Thyroid gland (tissue), 4 donors: Measurements from ENCODE around the gene OAT. TPM values are rescaled to one million over a fixed set of nuclear protein-coding genes. Genes with fewer than 3 reads are reported as not detected.
A peak's percentile ranks its signal among the peaks of the same experiment; 100 is the strongest.

Experiments
- DNase-seq, 2 donors: peaks; one replicate each; pipeline ENCODE4 v3.0.0-alpha.2; 2019
- H3K27ac ChIP-seq, 3 donors: fragments of 200-600 bp; sonication (generic); 1 replicate in 2 of 3; 2 replicates in 1 of 3; pipeline ENCODE4 v1.5.1; 2016 to 2019; ENCODE audit warnings: mild to moderate bottlenecking in 1 of 3, moderate library complexity in 1 of 3
- H3K27me3 ChIP-seq: fragments of 200-600 bp; sonication (generic); one replicate; pipeline ENCODE4 v1.5.1; 2019
- H3K36me3 ChIP-seq, 2 donors: fragments of 200-600 bp; sonication (generic); one replicate each; pipeline ENCODE4 v1.5.1; 2016 to 2019
- H3K4me1 ChIP-seq, 2 donors: fragments of 200-600 bp; sonication (generic); one replicate each; pipeline ENCODE4 v1.5.1; 2017 to 2019
- H3K4me3 ChIP-seq, 3 donors: fragments of 200-600 bp; sonication (generic); replicated peaks in 1 of 3; 1 replicate in 2 of 3; 2 replicates in 1 of 3; pipeline ENCODE4 v1.5.1; 2016; ENCODE audit warnings: mild to moderate bottlenecking in 1 of 3
- H3K9me3 ChIP-seq: fragments of 200-600 bp; sonication (generic); one replicate; pipeline ENCODE4 v1.5.1; 2017
- POLR2A ChIP-seq, 2 donors: fragments of 450-650 bp; IDR thresholded peaks; one replicate each; pipeline ENCODE4 v1.6.1; 2017; ENCODE audit warnings: antibody characterized with exemption in 2 of 2, mild to moderate bottlenecking in 2 of 2, moderate library complexity in 1 of 2
- WGBS, 2 donors: methylation state at CpG; one replicate each; pipeline ENCODE4 v1.1.5; 2017; 5-methylcytosine and 5-hydroxymethylcytosine counted together
- intact Hi-C: fragments of 100-400 bp; cut with DNase I; formaldehyde crosslinking; loops from one replicate; pipeline ENCODE4 v1.15.1; 2023
- total RNA-seq, 4 donors: library from RNA; depleted of rRNA; stranded (reverse); fragments of >200 nt; gene quantifications; one replicate each; pipeline ENCODE4 v1.2.3, GENCODE V29; 2016
- TF ChIP-seq, protein P1 (sequence below), 6 experiments: fragments of 200-600 bp in 3 of 6; fragments of 450-650 bp in 3 of 6; sonication (generic) in 3 of 6; IDR thresholded peaks; one replicate each; pipeline ENCODE4 v1.5.1; 2016 to 2019; ENCODE audit warnings: antibody characterized with exemption in 6 of 6, mild to moderate bottlenecking in 2 of 6, inconsistent platforms in 1 of 6, moderate library complexity in 1 of 6

Gene OAT
- total RNA-seq, 4 donors from 2014 or later: 75.3 to 111 (median 95.8) TPM

GRCh38 chr10:124384172-124384571, 34.6 kb downstream of the OAT start:
- Histone ChIP-seq H3K27me3 (no peaks in the 10 kb centered on the region), H3K9me3 (no peaks in the 10 kb centered on the region), H3K27ac (no peak overlapping the region), H3K4me1 (peaks cover 5 to 6% of the 10 kb centered on the region in 2 donors), H3K4me3 (no peak overlapping the region), H3K36me3 (no peaks in the 10 kb centered on the region)
- WGBS, 2 donors: 26 to 49% methylated on average over 4 of the region's 4 CpGs
- intact Hi-C loops: no loop called here
- TF ChIP-seq, protein P1, sequence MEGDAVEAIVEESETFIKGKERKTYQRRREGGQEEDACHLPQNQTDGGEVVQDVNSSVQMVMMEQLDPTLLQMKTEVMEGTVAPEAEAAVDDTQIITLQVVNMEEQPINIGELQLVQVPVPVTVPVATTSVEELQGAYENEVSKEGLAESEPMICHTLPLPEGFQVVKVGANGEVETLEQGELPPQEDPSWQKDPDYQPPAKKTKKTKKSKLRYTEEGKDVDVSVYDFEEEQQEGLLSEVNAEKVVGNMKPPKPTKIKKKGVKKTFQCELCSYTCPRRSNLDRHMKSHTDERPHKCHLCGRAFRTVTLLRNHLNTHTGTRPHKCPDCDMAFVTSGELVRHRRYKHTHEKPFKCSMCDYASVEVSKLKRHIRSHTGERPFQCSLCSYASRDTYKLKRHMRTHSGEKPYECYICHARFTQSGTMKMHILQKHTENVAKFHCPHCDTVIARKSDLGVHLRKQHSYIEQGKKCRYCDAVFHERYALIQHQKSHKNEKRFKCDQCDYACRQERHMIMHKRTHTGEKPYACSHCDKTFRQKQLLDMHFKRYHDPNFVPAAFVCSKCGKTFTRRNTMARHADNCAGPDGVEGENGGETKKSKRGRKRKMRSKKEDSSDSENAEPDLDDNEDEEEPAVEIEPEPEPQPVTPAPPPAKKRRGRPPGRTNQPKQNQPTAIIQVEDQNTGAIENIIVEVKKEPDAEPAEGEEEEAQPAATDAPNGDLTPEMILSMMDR (IDR thresholded peaks at IDR 0.05): peak in 3 of 6 experiments; percentile 5 to 41 (median 10)
- no peak for TF ChIP-seq POLR2A (IDR thresholded peaks at IDR 0.05)
- peak; percentile 52 to 56 for DNase-seq

DNA sequence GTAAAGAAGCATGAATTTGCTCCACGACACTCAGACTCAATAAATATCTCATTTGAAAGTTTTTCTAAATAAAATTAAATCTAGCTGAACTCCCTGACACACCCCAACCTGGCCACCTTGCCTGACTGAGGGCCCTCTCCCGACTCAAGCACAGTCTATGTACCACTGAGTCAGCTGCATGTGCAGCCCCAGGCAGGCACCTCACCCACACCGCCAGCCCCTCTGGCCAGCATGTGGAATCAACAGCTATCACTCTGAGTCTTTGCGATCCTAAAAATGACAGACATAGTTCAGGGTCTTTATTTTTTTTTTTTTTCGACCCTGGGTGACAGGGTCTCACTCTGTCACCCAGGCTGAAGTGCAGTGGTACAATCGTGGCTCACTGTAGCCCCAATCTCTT, 35.2 kb downstream of the OAT start:
- no peak for DNase-seq
- no peaks in the 10 kb centered on the region for H3K9me3 ChIP-seq
- no peaks in the 10 kb centered on the region for H3K27me3 ChIP-seq
- no peak overlapping the region for H3K4me3 ChIP-seq
- no peaks in the 10 kb centered on the region for H3K36me3 ChIP-seq
- WGBS, 2 donors: 84 to 91% methylated on average over 6 of the region's 6 CpGs
- TF ChIP-seq POLR2A (IDR thresholded peaks at IDR 0.05): no peak
- TF ChIP-seq, protein P1 (IDR thresholded peaks at IDR 0.05): no peak
- peaks cover 0 to 1% of the 10 kb centered on the region in 2 donors for H3K4me1 ChIP-seq
- intact Hi-C loops: no loop called here
- H3K27ac ChIP-seq: no peak overlapping the region

DNA sequence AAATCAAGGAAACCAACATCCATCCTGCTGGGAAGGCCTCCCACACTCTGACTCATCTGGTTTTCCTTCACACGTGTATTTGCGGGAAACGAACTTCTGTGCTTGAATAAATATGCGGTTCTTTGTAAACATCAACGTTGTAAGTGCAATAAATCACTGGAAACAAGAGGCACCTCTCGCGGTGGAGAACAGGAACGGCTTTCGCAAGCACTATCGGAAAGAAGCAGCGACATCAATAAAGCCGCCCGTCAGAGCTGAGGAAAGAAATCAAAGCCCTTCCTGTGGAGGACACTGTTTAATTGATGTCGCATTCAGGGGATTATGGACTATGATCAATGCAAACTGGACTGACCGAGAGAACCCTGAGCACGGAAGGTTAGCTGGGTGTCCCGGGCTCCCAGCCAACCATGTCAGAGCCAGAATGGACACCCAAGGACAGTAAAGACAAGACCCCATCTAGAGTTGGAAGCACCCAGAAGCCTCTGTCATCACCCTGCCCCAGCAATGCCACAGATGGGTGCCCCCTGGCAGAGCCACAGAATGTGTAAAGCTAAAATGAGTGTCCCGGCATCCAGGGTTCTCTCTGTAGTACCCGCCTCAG, 37.6 kb downstream of the OAT start:
- H3K27me3 ChIP-seq: no peaks in the 10 kb centered on the region
- H3K4me3 ChIP-seq: no peak overlapping the region
- TF ChIP-seq, protein P1 (IDR thresholded peaks at IDR 0.05): no peak
- no peak for TF ChIP-seq POLR2A (IDR thresholded peaks at IDR 0.05)
- H3K36me3 ChIP-seq: no peaks in the 10 kb centered on the region
- H3K27ac ChIP-seq: no peak overlapping the region
- H3K9me3 ChIP-seq: no peaks in the 10 kb centered on the region
- WGBS, 2 donors: 72 to 74% methylated on average over 19 of the region's 19 CpGs
- no peaks in the 10 kb centered on the region for H3K4me1 ChIP-seq
- DNase-seq: no peak
- intact Hi-C loops: no loop called here

GRCh38 chr10:124380256-124380995, 38.3 kb downstream of the OAT start:
- intact Hi-C loops: no loop called here
- no peak for TF ChIP-seq POLR2A (IDR thresholded peaks at IDR 0.05)
- TF ChIP-seq, protein P1 (IDR thresholded peaks at IDR 0.05): no peak
- 74 to 80% methylated on average over 9 of the region's 9 CpGs for WGBS, 2 donors
- H3K27ac ChIP-seq: no peak overlapping the region
- no peaks in the 10 kb centered on the region for H3K4me1 ChIP-seq
- no peaks in the 10 kb centered on the region for H3K9me3 ChIP-seq
- H3K36me3 ChIP-seq: no peaks in the 10 kb centered on the region
- no peaks in the 10 kb centered on the region for H3K27me3 ChIP-seq
- DNase-seq: no peak
- H3K4me3 ChIP-seq: no peak overlapping the region

DNA sequence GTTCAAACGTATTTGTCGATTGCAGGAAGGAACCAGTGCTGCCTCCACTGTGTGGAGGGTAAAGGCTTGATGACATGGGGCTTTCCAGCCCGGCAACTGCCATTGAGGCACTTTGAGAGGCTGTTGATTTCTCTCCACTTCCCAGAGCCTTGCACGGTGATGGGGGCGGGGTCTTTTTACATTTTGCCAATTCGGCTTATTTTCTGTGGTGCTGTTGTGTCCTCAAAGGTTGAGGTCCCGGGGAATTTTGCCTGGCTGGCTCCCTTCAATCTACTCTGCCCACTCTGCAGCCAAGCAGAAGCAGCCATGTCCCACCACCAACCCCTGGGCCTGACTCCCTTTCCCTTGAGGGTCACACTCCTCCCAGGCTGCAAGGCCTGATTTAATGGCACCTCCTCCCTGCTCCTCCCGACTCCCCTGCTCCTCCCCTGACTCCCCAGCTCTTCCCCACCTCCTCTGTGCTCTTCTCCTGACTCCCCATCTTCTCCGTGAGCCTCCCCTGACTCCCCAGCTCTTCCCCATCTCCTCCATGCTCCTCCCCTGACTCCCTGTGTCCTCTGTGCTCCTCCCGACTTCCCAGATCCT, 39.0 kb downstream of the OAT start:
- DNase-seq: no peak
- TF ChIP-seq, protein P1 (IDR thresholded peaks at IDR 0.05): no peak
- TF ChIP-seq POLR2A (IDR thresholded peaks at IDR 0.05): no peak
- intact Hi-C loops: no loop called here

More for the DNA sequence above, 39.0 kb downstream of the OAT start:
- WGBS, 2 donors: 68 to 85% methylated on average over 10 of the region's 10 CpGs
- no peaks in the 10 kb centered on the region for H3K27me3 ChIP-seq
- no peaks in the 10 kb centered on the region for H3K4me1 ChIP-seq
- no peak overlapping the region for H3K27ac ChIP-seq
- H3K4me3 ChIP-seq: no peak overlapping the region
- no peaks in the 10 kb centered on the region for H3K9me3 ChIP-seq
- no peaks in the 10 kb centered on the region for H3K36me3 ChIP-seq
